ENCODE measurements around the gene AGBL4.

AGBL4 gene

DNA sequence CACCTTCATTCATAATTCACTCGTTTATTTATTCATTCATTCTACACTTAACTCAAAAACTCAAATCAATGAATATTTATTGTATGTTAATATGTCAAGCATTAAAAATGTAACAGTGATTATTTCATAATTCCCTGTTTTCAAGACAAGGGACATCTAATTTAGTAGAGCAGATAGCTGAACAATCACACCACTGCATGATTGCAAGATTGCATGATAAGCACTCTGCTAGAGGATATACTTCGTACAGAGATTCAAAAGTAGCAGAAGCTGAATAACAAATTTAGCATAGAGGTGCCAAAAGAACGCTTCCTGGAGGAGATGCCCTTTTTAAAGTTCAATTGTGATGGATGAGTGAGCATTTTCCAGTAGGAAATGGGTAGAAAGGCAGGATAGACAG lies 1056.4 kb downstream of the AGBL4 start:
- TF ChIP-seq CSDC2 (CRISPR knock-in tag; IDR thresholded peaks at IDR 0.05) (no peak), TCF4 (CRISPR knock-in tag; IDR thresholded peaks at IDR 0.05; ENCODE audit: borderline replicate concordance) (no peak), ZC3H10 (CRISPR knock-in tag; IDR thresholded peaks at IDR 0.05) (no peak), PPARA (CRISPR knock-in tag; IDR thresholded peaks at IDR 0.05; ENCODE audit: borderline replicate concordance) (no peak), ZNF70 (CRISPR knock-in tag; IDR thresholded peaks at IDR 0.05) (no peak), GLIS3 (CRISPR knock-in tag; IDR thresholded peaks at IDR 0.05) (no peak), ARNTL (CRISPR knock-in tag; IDR thresholded peaks at IDR 0.05; ENCODE audit: borderline replicate concordance, low read depth) (no peak), ZNF565 (CRISPR knock-in tag; conservative IDR thresholded peaks at IDR 0.05; ENCODE audit: low read depth) (no peak), ISL1 (CRISPR knock-in tag; IDR thresholded peaks at IDR 0.05) (no peak), TOX (CRISPR knock-in tag; IDR thresholded peaks at IDR 0.05; ENCODE audit: borderline replicate concordance) (no peak), ZFP3 (CRISPR knock-in tag; IDR thresholded peaks at IDR 0.05) (no peak), SNAI2 (CRISPR knock-in tag; IDR thresholded peaks at IDR 0.05) (no peak), BACH2 (CRISPR knock-in tag; IDR thresholded peaks at IDR 0.05; ENCODE audit: borderline replicate concordance) (no peak), RARB (CRISPR knock-in tag; IDR thresholded peaks at IDR 0.05) (no peak), ZNF8 (CRISPR knock-in tag; IDR thresholded peaks at IDR 0.05) (no peak)
- TF ChIP-seq, protein P1, sequence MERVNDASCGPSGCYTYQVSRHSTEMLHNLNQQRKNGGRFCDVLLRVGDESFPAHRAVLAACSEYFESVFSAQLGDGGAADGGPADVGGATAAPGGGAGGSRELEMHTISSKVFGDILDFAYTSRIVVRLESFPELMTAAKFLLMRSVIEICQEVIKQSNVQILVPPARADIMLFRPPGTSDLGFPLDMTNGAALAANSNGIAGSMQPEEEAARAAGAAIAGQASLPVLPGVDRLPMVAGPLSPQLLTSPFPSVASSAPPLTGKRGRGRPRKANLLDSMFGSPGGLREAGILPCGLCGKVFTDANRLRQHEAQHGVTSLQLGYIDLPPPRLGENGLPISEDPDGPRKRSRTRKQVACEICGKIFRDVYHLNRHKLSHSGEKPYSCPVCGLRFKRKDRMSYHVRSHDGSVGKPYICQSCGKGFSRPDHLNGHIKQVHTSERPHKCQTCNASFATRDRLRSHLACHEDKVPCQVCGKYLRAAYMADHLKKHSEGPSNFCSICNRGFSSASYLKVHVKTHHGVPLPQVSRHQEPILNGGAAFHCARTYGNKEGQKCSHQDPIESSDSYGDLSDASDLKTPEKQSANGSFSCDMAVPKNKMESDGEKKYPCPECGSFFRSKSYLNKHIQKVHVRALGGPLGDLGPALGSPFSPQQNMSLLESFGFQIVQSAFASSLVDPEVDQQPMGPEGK (CRISPR knock-in tag; IDR thresholded peaks at IDR 0.05; ENCODE audit: borderline replicate concordance) = no peak
- TF ChIP-seq, protein P2, sequence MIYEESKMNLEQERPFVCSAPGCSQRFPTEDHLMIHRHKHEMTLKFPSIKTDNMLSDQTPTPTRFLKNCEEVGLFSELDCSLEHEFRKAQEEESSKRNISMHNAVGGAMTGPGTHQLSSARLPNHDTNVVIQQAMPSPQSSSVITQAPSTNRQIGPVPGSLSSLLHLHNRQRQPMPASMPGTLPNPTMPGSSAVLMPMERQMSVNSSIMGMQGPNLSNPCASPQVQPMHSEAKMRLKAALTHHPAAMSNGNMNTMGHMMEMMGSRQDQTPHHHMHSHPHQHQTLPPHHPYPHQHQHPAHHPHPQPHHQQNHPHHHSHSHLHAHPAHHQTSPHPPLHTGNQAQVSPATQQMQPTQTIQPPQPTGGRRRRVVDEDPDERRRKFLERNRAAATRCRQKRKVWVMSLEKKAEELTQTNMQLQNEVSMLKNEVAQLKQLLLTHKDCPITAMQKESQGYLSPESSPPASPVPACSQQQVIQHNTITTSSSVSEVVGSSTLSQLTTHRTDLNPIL (CRISPR knock-in tag; IDR thresholded peaks at IDR 0.05; ENCODE audit: low read depth) = no peak
- TF ChIP-seq, protein P3, sequence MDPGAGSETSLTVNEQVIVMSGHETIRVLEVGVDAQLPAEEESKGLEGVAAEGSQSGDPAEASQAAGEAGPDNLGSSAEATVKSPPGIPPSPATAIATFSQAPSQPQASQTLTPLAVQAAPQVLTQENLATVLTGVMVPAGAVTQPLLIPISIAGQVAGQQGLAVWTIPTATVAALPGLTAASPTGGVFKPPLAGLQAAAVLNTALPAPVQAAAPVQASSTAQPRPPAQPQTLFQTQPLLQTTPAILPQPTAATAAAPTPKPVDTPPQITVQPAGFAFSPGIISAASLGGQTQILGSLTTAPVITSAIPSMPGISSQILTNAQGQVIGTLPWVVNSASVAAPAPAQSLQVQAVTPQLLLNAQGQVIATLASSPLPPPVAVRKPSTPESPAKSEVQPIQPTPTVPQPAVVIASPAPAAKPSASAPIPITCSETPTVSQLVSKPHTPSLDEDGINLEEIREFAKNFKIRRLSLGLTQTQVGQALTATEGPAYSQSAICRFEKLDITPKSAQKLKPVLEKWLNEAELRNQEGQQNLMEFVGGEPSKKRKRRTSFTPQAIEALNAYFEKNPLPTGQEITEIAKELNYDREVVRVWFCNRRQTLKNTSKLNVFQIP (CRISPR knock-in tag; IDR thresholded peaks at IDR 0.05; ENCODE audit: borderline replicate concordance, low read depth) = no peak
- TF ChIP-seq, protein P4, sequence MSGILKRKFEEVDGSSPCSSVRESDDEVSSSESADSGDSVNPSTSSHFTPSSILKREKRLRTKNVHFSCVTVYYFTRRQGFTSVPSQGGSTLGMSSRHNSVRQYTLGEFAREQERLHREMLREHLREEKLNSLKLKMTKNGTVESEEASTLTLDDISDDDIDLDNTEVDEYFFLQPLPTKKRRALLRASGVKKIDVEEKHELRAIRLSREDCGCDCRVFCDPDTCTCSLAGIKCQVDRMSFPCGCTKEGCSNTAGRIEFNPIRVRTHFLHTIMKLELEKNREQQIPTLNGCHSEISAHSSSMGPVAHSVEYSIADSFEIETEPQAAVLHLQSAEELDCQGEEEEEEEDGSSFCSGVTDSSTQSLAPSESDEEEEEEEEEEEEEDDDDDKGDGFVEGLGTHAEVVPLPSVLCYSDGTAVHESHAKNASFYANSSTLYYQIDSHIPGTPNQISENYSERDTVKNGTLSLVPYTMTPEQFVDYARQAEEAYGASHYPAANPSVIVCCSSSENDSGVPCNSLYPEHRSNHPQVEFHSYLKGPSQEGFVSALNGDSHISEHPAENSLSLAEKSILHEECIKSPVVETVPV (CRISPR knock-in tag; IDR thresholded peaks at IDR 0.05) = no peak
- ATAC-seq = no peak

DNA sequence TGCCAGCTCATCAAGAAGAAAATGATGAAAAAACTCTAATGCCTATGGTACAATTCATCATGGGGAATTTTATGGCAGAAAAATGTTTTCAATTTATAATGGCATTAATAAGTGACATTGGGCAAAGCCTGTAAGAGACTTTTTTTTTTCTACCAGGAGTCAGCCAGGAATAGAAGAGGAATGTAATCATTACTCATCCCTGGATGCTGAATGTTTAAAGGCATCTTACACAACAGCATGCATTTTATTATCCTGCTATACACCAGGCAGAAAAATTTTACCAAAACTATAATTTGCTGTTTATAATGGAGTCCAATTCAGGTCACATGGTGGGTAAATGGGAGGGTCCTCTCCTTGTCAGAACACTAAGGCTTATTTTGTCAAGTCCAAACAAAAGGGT lies 1057.2 kb downstream of the AGBL4 start:
- TF ChIP-seq ISL1 (CRISPR knock-in tag; IDR thresholded peaks at IDR 0.05) (peak; percentile 35; the same call in 1 of the 2 replicates), TCF4 (CRISPR knock-in tag; IDR thresholded peaks at IDR 0.05; ENCODE audit: borderline replicate concordance) (no peak)
- ATAC-seq = peak; percentile 90

DNA sequence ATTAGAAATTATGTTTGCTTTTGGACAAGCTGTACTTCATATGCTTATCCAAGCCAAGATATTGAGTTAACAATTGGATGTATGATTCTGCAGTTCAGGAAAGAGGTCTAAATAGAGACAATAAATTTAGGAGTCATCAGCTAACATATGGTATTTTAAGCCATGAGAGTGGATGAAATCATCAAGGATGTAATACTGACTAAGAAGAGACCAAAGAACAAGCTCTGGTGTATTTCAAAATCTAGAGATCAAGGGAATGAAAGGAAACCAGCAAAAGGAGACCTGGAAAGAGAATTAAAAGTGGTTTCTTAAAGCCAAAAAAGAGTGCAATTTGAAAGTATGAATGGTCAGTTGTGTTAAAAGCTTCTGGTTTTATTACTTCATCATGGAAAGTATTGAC lies 1063.4 kb downstream of the AGBL4 start:
- no peak for TF ChIP-seq TCF4 (CRISPR knock-in tag; IDR thresholded peaks at IDR 0.05; ENCODE audit: borderline replicate concordance)
- TF ChIP-seq, protein P3 (CRISPR knock-in tag; IDR thresholded peaks at IDR 0.05; ENCODE audit: borderline replicate concordance, low read depth) = no peak
- no peak for TF ChIP-seq ESRRG (CRISPR knock-in tag; IDR thresholded peaks at IDR 0.05)
- TF ChIP-seq ZFP30 (CRISPR knock-in tag; IDR thresholded peaks at IDR 0.05) = no peak
- TF ChIP-seq ISL1 (CRISPR knock-in tag; IDR thresholded peaks at IDR 0.05) = peak; percentile 29; the same call in 1 of the 2 replicates
- ATAC-seq = peak; percentile 53

DNA sequence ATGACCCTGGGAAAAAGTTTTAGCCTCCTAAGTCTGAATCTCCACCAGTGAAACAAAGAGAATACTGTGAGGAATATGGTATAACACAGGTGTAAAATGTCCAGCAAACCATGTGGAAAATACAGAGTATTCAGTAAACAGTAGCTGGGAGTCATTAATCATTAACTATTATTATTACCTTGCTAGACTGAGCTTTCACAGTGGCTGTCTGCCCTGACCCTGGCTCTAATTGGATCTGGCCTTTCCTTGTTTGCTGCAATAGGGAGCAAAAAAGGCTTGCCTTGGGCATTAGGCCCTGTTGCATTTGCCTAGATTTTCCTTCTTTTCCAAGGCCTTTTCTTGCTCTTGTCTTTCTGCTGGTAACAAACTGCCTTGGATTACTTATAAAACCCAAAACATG lies 1068.0 kb downstream of the AGBL4 start:
- ATAC-seq = no peak
- TF ChIP-seq RARB (CRISPR knock-in tag; IDR thresholded peaks at IDR 0.05) = no peak
- no peak for TF ChIP-seq ARNTL (CRISPR knock-in tag; IDR thresholded peaks at IDR 0.05; ENCODE audit: borderline replicate concordance, low read depth)
- no peak for TF ChIP-seq PPARA (CRISPR knock-in tag; IDR thresholded peaks at IDR 0.05; ENCODE audit: borderline replicate concordance)
- TF ChIP-seq ZNF8 (CRISPR knock-in tag; IDR thresholded peaks at IDR 0.05) = no peak
- TF ChIP-seq BACH2 (CRISPR knock-in tag; IDR thresholded peaks at IDR 0.05; ENCODE audit: borderline replicate concordance) = no peak
- no peak for TF ChIP-seq ZFP30 (CRISPR knock-in tag; IDR thresholded peaks at IDR 0.05)
